ENCODE measurements around the gene UCK1. TPM values are rescaled to one million over a fixed set of nuclear protein-coding genes. Genes with fewer than 3 reads are reported as not detected.

The UCK1 gene
- 10 to 100 TPM; 29.1 to 30.2 TPM for total RNA-seq

DNA sequence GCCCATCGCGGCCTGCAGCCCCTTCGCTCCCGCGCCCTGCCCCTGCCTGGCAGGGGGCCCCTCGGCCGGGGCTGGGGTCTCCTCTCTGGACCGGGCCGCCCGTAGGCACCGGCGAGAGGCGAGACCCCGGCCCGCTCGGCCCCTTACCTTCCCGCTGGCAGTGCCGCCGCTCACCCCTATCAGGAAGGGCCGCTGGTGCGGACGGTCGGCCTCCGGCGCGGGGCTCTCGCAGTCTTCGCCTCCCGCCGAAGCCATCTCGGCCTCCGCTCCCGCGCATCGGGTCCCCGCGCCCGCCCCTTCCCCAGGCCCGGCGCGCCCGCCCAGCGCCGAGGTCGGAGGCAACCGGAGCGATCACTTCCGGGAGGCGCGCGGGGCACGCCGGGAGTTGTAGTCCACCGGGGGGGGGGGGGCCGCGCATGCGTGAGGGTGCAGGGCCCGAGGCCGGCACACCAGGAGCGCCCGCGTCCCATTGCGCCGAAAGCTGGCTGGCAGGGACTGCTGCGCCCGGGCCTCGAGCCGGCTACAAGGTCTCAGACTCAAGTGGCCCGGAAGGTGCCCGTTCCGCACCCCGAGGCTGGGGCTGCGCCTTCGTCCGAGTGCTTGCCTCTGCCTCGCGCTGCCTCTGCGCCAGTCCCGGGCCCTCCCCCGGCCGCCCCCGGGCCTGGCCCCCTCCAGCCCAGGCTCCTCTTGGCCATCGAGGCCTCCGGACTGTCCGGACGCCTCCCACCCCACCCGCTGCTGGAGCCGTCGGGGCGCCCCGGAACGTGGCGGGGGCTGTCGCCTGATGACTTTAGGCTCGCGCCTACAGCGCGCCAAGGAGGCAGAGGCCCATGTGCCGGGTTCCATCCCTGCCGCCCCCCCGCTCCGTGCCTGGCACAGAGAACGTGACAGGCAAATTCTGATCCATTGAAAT is at the start of gene UCK1:
TSS of gene UCK1 (minus strand) at position 344 of the 913 bp plus-strand sequence. CDS start at position 255, 89 bp downstream.

DNA sequence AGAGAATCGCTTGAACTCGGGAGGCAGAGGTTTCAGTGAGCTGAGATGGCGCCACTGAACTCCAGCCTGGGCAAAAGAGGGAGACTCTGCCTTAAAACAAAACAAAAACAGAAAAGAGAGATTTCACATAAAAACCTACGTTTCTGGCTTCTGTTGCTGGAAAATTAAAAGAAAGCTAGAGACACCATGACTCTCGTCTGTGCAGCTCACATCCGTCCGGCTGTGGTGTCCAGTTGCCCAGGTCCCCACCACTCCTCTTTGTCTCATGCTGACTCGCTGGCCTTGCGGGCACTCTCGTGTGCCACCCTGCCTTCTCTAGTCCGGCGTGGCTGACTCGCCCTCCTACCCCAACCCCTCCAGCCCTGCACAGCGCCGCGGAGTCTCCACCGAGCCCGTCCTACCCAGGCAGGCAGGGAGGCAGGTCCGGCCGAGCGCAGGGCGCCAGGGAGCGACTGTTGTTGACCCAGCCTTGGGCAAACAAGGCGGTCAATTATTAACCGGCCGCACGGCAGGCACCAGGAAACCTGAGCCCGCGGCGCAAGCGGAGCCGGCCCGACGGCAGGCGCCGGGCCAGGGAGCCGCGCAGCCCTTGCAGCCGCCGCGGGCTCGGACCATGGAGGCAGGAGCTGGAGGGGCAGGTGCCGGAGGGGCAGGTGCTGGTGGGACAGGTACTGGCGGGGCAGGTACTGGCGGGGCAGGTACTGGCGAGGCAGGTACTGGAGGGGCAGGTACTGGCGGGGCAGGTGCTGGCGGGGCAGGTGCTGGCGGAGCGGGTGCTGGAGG is 14.1 kb upstream of the UCK1 start, which contains the start of gene PRRT1B:
TSS of gene PRRT1B (plus strand) at position 521 of the 783 bp plus-strand sequence. CDS start at position 614, 93 bp downstream.

DNA sequence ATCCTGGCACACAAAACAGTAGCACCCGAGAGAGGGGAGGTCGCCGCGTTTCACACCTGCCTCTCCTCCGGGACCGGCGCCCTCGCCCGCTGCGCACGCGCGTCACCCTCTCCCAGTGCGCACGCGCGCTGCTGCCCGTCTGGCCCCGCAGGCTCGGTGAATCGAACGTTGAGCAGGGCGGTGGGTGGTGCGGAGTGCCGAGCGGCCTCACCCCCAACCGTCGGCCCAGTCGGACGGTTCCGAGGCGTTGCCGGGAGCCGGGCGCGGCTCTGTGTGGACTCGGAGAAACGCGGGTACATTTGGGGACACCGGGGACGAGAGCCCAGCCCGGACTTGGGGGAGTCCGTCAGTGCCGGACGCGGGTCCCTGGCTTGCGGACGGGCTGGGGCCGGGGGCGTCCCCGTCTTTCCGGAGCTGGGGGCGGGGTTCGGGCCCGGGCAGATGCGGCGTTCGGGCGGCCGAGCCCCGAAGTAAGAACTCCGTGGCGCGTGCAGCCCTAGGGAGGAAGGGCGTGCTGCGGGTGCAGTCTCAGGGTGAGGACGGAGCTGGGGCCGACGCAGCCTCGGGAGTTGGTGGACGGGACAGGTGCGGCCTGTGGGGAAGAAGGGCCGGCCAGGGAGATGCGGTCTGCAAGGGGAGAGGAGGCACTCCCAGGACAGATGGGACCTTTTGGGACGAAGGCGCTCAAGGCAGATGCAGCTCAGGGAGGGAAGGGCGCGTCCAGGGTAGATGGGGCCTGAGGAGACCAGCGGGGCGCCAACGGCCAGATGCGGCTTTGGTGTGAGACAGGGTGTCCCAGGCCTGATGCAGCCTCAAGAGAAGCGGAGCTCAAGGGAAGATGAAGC is 28.1 kb downstream of the UCK1 start, which contains the start of gene POMT1:
TSS of gene POMT1 (plus strand) at position 138 of the 845 bp plus-strand sequence. CDS start 1,301 bp downstream, outside the sequence.

Other genes with a start within 250 kb of the UCK1 start
- gene PLPP7, start 241.5 kb downstream of the UCK1 start, total RNA-seq: under 1 TPM; 0.13 to 0.34 TPM
- 100 to 1,000 TPM; 230 to 233 TPM for gene PRRC2B, start 137.2 kb downstream of the UCK1 start, total RNA-seq
- 10 to 100 TPM; 46.2 to 49.5 TPM for gene POMT1, start 28.3 kb downstream of the UCK1 start, total RNA-seq
- gene PRRT1B, start 14.3 kb upstream of the UCK1 start, total RNA-seq: not detected
- gene RAPGEF1, start 208.8 kb upstream of the UCK1 start, total RNA-seq: 10 to 100 TPM; 92.9 to 94.0 TPM

All from activated naive CD4-positive, alpha-beta T cell treated with anti-CD3 and anti-CD28 coated beads, Interleukin-2, amount 10 ng/mL, durations not matched to agents 5 hours and 36 hours (primary cell).